Myometrial cell (primary cell): ENCODE data around the gene COPS2. TPM values are rescaled to one million over a fixed set of nuclear protein-coding genes. Genes with fewer than 3 reads are reported as not detected.

Experiments used
- total RNA-seq: library from RNA; depleted of rRNA; stranded (reverse); fragments of >200 nt; gene quantifications from 2 replicates; pipeline ENCODE4 v1.2.3, GENCODE V29; 2015

Gene COPS2
- 39.2 and 50.2 TPM in 2 replicates for total RNA-seq

DNA sequence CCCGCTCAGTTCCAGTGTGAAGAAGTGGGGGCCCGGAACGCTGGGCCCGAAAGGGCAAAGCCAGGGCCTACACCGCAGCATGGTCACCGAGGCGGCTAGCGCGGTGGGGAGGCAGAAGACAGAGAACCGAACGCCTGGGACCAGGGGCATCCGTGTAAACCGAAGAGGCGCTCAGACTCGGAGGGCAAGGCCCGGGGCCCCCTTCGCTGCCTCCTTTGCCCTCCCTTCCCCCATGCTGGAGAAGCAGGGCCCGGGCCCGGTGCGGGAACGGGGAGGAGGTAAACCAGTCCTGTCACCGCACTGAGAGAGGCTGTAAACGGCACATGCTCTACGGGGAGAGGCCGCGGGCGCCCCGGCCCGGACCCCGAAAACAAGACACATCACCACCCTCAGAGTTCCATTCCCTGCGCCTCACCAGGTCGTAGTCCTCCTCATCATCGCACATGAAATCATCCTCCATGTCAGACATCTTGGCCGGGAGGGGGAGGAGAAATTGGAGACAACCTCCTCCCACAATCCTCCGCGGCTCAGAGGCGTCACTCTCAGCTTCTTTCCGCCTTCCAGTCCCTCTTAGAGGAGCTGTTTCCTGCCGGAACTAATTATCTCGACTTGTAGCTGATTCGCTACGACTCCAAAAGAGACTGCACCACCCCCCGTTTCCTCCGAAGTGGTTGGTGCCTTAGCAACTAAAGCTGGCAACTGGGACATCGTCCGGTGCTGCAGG lies at the start of gene COPS2:
TSS of gene COPS2 (minus strand) at position 490 of the 724 bp plus-strand sequence. CDS start at position 469, 21 bp downstream.

DNA sequence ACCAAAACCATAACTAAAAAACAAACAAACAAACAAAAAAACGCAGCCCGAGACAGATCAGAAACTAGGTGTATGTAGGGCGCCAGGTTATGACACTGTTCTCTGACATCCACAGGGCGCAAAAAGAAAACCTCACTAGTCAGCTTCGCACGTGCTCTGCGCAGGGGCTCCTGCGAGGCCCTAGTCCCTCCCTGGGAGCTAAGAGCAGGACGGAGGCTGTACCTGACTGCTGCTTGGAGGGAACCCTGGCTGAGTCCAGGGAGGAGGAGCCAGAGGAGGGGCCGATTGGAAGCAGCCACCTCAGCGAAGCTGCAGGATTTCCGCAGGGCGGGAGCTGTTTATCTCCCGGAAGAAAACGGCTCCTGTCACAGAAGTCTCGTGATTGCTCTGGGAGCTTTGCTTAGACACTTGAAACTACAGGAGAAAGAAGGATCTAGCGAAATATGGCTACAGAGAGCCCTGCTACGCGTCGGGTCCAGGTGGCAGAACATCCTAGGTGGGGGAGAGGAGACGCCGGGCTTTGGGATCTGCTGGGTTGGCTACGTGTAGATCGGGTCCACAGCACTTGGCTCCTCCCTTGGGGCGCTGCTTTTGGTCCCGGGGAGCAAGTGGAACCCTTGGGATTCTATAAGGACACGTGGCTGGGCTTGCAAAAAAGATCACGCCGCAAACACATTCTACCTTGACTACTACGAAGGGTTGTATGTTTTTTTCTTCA lies 14.6 kb upstream of the COPS2 start, which contains the start of gene GALK2:
TSS of gene GALK2 (plus strand) at position 368 of the 718 bp plus-strand sequence. CDS start at position 444, 76 bp downstream.

Other genes starting within 250 kb of the COPS2 start
- gene SHC4, start 191.7 kb downstream of the COPS2 start, total RNA-seq = 1.9 and 2.9 TPM in 2 replicates
- gene SECISBP2L, start 109.2 kb downstream of the COPS2 start, total RNA-seq = 13.3 and 17.7 TPM in 2 replicates
- gene GALK2, start 14.6 kb upstream of the COPS2 start, total RNA-seq = 49.4 and 57.4 TPM in 2 replicates